GM12892 (cell line): ENCODE measurements around the gene PLXNB3.

Source experiments
- POLR2A ChIP-seq: IDR thresholded peaks from 2 replicates; pipeline ENCODE4 v1.6.1; 2011; ENCODE audit warnings: low read depth, low read length, control low read depth
- POLR2AphosphoS5 ChIP-seq: IDR thresholded peaks from 2 replicates; pipeline ENCODE4 v1.6.1; 2011; ENCODE audit warnings: low read depth, low read length, control low read depth
- TAF1 ChIP-seq: IDR thresholded peaks from 2 replicates; pipeline ENCODE4 v1.6.1; 2011; ENCODE audit warnings: low read depth, mild to moderate bottlenecking, control low read depth, low read length, borderline replicate concordance

GRCh38 chrX:153771415-153772315 lies 7.6 kb downstream of the PLXNB3 start:
- TF ChIP-seq TAF1 (no peak), POLR2A (no peak), POLR2AphosphoS5 (no peak)
